ENCODE measurements around the gene RALGPS2.

The RALGPS2 gene

GRCh38 chr1:178864326-178864725, 139.3 kb downstream of the RALGPS2 start:
- no peak for DNase-seq (ENCODE audit: low spot score)

GRCh38 chr1:178867670-178868069, 142.6 kb downstream of the RALGPS2 start:
- no peak for DNase-seq (ENCODE audit: low spot score)

DNA sequence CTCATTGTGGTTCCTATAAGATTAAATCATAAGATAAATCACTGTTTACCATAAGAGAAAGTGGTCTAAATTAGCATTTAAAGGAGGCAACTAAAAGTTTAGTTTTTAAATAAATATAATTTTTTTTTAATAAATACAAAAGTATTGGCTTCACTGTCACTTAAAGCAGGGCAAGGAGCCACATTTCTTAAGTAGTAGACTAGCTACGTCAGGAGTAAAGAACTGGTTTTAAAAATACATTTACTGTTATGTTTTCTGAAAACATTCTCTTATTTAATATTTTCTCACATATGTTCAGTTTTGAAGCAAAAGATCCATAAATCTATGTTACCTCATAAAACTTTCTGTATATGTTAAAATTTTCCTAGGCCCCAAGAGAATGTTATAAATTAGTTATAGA, 143.7 kb downstream of the RALGPS2 start:
- no peak for DNase-seq (ENCODE audit: low spot score)

DNA sequence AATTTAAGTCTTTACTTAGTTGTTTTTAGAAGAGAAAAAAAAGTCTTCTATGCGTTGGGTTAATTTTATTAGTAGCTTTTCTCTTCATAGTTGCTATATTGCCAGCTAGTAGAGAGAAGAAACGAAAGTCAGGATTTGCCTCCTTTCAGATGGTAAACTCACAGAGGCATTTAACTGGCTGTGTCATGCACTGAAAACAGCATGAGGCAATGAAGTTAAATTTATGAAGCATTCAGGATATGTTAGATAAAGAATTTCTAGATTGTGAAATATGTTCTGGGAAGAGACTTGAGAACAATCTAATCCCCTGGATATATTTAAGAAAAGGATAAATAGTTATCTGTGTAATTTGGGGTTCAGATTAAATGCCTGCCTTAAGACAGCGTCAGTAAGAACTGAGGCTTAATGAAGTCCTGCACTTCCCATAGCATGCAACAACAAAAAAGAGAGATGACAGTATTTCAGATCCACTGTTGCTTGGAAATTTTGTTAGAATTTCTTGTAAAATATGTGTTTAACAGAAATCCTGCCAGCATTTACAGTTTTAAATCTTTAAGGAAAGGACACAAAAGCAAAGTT, 144.2 kb downstream of the RALGPS2 start:
- no peak for DNase-seq (ENCODE audit: low spot score)

- no peak for DNase-seq (ENCODE audit: low spot score)
Measured at GRCh38 chr1:178870221-178870620, 145.2 kb downstream of the RALGPS2 start.

GRCh38 chr1:178870944-178871343, 145.9 kb downstream of the RALGPS2 start, which contains the start of gene ANGPTL1:
ANGPTL1 (minus strand) TSS chr1:178871077; CDS start chr1:178865776, 5,301 bp downstream.
- DNase-seq (ENCODE audit: low spot score), result no peak

- no peak for DNase-seq (ENCODE audit: low spot score)
Measured at GRCh38 chr1:178871551-178872320, 146.7 kb downstream of the RALGPS2 start.

- DNase-seq (ENCODE audit: low spot score), result no peak
Measured at GRCh38 chr1:178874966-178875365, 149.9 kb downstream of the RALGPS2 start.

- no peak for DNase-seq (ENCODE audit: low spot score)
Measured at GRCh38 chr1:178875936-178876335, 150.9 kb downstream of the RALGPS2 start.

DNA sequence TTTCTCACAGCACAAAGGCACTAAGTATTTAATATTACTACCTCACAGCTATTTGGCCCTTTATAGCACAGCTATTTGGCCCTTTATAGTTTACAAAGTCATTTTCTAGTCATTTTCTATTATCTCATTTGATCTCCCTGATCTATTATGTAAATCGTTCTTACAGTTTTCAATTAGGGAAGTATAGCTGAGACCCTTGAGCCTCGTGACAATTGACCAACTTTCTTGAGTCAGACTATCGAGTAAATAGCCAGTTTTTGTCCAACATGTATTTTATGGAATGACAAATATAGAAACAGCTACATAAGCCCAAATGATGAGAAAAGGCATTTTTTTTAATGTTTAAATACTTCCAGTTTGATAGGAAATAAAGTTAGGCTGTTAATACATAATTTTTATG, 152.9 kb downstream of the RALGPS2 start:
- no peak for DNase-seq (ENCODE audit: low spot score)

DNA sequence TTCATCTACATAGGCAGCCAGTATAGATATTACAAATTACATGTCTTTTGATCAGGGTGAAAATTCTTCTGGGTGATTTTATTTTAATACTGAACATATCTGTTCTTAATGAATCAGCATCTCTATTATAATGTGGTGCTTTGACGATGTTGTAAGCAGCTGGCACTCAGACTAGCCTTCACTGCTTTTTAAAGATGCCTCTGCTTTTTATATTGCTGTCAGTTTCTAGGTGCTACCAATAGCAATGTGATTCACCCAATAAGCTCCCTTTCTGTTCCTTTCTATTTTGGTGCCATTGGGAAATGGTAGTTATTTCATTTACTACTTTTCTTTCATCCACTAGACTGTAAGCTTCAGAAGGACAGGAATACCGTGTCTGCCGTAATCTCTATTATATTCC, 156.9 kb downstream of the RALGPS2 start:
- DNase-seq (ENCODE audit: low spot score), result peak; percentile 39

DNA sequence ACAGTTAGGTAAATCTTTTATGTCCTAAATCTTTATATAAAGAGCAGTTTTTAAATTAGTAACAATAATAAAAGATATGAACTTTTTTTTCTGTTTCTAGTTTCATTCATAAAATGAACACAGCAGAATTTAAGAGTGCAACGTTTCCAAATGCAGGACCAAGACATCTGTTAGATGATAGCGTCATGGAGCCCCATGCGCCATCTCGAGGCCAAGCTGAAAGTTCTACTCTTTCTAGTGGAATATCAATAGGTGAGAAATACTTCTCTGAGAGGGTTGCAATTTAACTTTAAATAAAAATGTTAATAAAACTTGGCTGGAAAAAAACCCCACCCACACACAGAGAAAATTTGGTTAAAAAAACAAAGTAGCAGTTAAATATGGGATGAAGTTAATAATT, 160.8 kb downstream of the RALGPS2 start:
- DNase-seq (ENCODE audit: low spot score), result peak; percentile 29

GRCh38 chr1:178886551-178886950, 161.5 kb downstream of the RALGPS2 start:
- no peak for DNase-seq (ENCODE audit: low spot score)

GRCh38 chr1:178895928-178896327, 170.9 kb downstream of the RALGPS2 start:
- DNase-seq (ENCODE audit: low spot score), result no peak

DNA sequence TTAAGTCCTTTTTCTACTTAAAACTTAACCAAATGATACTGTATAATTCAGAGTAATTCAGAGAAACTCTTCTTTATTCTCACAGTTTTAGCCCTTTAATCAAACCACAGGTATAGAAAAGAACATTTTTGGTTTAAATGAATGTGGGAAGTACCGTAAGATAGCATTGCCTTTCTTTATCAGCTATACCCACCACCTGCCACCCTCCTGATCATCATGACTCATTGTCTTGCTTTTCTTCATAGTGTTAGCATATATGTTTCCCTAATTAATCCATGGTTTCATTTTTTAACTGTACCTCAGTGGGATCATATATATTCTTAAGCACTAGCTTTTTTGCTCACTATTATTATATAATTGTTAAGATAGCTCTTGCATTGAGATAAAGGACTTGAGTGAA, 173.4 kb downstream of the RALGPS2 start:
- DNase-seq (ENCODE audit: low spot score), result no peak

GRCh38 chr1:178899402-178899801, 174.4 kb downstream of the RALGPS2 start:
- DNase-seq (ENCODE audit: low spot score), result no peak

DNA sequence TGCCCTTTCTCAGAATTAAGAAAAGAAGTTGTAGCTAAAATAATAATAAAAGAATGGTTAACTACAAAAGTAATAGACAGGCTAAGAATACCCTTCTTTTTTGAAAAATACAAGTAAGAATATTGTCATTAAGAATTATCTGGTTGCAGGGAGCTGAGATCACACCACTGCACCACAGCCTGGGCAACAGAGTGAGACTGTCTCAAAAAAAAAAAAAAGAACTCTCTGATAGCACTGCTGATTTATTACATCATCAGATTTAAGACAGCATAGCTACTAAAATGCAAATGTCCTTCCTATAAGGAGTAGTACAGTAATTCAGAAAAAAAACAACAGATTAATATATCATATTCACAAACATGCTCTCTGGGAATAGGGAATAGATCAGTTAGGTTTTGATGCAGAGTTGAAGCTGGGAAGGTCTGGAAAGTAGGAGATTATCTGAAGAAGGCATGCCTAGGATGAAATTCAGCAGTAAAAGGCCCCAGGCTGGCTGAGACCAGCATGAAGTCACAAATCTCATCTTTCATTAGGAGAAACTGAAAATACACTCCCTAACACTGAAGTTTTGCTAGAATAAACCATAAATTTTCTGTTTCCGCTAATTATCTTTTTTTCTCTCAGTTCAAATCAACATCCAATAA, 176.6 kb downstream of the RALGPS2 start:
- DNase-seq (ENCODE audit: low spot score), result no peak

DNA sequence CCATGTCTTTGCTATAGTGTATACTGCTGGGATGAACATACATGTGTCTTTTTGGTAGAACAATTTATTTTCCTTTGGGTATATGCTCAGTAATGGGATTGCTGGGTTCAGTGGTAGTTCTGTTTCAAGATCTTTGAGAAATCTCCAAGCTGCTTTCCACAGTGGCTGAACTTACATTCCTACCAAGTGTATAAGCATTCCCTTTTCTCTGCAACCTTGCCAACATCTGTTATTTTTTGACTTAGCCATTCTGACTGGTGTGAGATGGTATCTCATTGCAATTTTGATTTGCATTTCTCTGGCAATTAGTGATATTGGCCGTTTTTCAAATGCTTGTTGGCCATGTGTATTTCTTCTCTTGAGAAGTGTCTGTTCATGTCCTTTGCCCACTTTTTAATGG, 183.3 kb downstream of the RALGPS2 start:
- DNase-seq (ENCODE audit: low spot score), result no peak

- no peak for DNase-seq (ENCODE audit: low spot score)
Measured at GRCh38 chr1:178910023-178910422, 185.0 kb downstream of the RALGPS2 start.

GRCh38 chr1:178912597-178912996, 187.6 kb downstream of the RALGPS2 start:
- DNase-seq (ENCODE audit: low spot score), result no peak

DNA sequence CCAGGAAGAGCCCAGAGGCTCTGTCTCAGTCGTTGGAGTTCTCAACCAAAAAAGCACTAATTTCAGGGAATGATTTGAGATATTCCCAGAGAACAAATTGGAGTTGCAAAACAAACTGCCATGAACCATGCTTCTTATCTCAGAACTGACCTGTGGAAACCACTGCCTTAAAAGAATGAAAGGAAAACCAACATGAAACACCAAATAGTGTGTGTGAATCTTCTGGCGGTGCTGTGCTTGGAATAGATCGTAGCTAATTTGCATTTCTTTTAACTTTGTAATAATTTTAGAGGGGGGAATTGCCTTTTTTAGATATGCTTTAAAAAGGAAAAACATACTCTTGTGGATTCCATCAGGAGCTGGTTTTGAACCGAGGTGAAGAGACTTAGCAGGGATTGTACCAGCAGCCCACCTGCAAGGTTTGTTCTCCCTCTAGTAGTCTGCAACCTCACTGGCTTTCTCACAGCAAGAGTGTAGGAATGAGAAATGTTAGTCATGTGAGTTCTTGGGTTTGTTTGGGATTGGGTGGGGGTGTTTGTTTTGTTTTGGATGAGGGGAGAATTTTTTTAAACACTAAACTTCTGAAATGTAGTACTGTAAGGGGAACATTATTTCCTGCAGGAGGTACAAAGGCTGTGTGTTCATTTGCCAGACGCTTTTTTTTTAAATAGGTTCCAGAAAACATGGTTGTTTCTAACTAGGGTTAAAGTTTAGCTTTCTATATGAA, 191.6 kb downstream of the RALGPS2 start:
- DNase-seq (ENCODE audit: low spot score), result no peak

DNA sequence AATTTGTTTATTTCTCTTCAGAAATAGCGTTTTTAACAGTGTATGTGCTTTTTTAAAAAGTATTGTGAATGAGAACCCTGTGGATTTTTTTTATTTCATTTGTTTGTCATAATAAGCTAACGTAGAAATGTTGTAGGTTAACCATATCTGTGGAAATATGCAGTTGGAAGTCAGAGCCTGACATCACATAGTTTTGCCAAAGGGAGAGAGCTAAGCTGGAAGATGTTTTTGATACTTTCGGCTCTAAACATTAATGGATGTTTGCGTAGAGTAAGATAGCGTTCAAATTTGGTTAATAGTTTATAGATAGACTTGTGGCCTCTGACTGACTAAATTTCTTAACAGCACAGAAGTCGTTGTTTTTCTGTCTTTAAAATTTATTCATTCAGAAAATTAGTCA, 193.3 kb downstream of the RALGPS2 start:
- no peak for DNase-seq (ENCODE audit: low spot score)

DNA sequence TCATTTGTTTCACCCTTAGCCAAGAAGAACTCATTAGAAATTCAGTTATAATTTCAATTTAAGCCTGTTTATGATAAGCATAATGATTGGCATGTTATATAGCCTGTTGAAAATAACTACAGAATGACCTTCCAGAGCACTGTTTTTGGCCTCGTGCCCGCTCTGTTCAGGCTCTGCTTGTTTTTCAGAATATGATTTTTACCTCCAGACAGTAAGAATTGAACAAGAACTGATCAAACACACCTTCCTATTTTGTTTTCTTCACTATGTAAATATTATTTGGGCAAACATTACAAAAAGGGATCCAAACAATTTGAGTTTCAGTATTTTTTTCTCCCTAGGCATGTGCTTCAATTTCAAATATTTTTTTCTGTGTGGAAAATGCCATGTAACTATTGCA, 193.9 kb downstream of the RALGPS2 start:
- no peak for DNase-seq (ENCODE audit: low spot score)

Data from Ammon's horn (tissue), 1 donor.